ENCODE measurements around the gene RPP40. TPM values are rescaled to one million over a fixed set of nuclear protein-coding genes. Genes with fewer than 3 reads are reported as not detected.

The RPP40 gene
- total RNA-seq, 1 experiment from 2014 or later: 25.9 TPM

- POLR2A ChIA-PET: no interaction called here
- TF ChIP-seq, protein P1, sequence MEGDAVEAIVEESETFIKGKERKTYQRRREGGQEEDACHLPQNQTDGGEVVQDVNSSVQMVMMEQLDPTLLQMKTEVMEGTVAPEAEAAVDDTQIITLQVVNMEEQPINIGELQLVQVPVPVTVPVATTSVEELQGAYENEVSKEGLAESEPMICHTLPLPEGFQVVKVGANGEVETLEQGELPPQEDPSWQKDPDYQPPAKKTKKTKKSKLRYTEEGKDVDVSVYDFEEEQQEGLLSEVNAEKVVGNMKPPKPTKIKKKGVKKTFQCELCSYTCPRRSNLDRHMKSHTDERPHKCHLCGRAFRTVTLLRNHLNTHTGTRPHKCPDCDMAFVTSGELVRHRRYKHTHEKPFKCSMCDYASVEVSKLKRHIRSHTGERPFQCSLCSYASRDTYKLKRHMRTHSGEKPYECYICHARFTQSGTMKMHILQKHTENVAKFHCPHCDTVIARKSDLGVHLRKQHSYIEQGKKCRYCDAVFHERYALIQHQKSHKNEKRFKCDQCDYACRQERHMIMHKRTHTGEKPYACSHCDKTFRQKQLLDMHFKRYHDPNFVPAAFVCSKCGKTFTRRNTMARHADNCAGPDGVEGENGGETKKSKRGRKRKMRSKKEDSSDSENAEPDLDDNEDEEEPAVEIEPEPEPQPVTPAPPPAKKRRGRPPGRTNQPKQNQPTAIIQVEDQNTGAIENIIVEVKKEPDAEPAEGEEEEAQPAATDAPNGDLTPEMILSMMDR (IDR thresholded peaks at IDR 0.05): no peak
- TF ChIP-seq POLR2AphosphoS5 (IDR thresholded peaks at IDR 0.05; ENCODE audit: low read depth, low read length) (no peak), TCF7L2 (IDR thresholded peaks at IDR 0.05; ENCODE audit: low read depth, low read length) (no peak), SIN3A (IDR thresholded peaks at IDR 0.05; ENCODE audit: borderline replicate concordance, insufficient read depth, low read depth, low read length) (no peak)
- TF ChIP-seq, protein P2, sequence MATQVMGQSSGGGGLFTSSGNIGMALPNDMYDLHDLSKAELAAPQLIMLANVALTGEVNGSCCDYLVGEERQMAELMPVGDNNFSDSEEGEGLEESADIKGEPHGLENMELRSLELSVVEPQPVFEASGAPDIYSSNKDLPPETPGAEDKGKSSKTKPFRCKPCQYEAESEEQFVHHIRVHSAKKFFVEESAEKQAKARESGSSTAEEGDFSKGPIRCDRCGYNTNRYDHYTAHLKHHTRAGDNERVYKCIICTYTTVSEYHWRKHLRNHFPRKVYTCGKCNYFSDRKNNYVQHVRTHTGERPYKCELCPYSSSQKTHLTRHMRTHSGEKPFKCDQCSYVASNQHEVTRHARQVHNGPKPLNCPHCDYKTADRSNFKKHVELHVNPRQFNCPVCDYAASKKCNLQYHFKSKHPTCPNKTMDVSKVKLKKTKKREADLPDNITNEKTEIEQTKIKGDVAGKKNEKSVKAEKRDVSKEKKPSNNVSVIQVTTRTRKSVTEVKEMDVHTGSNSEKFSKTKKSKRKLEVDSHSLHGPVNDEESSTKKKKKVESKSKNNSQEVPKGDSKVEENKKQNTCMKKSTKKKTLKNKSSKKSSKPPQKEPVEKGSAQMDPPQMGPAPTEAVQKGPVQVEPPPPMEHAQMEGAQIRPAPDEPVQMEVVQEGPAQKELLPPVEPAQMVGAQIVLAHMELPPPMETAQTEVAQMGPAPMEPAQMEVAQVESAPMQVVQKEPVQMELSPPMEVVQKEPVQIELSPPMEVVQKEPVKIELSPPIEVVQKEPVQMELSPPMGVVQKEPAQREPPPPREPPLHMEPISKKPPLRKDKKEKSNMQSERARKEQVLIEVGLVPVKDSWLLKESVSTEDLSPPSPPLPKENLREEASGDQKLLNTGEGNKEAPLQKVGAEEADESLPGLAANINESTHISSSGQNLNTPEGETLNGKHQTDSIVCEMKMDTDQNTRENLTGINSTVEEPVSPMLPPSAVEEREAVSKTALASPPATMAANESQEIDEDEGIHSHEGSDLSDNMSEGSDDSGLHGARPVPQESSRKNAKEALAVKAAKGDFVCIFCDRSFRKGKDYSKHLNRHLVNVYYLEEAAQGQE (IDR thresholded peaks at IDR 0.05; ENCODE audit: insufficient read depth in 1 of 2, low read depth in 2 of 2, low read length in 1 of 2): no peak
- Histone ChIP-seq H3K36me3 (ENCODE audit: control insufficient read depth, insufficient read depth, low read length) (no peaks in the 10 kb centered on the region), H3K4me1 (ENCODE audit: control insufficient read depth, insufficient read depth, low read length) (no peaks in the 10 kb centered on the region), H3K27me3 (ENCODE audit: control insufficient read depth, insufficient read depth, low read length) (no peaks in the 10 kb centered on the region), H3K9me3 (ENCODE audit: control insufficient read depth, insufficient read depth, low read depth, low read length) (no peaks in the 10 kb centered on the region), H3K27ac (ENCODE audit: low read length) (no peak overlapping the region), H3K4me3 (ENCODE audit: low read depth in 2 of 2, low read length in 2 of 2) (no peak overlapping the region)
- in situ Hi-C loops (cut with HindIII; ENCODE audit: low pct_unique_long_range_greater_than_20kb, low sequenced_read_pairs) (no loop called here), intact Hi-C loops (cut with micrococcal nuclease; ENCODE audit: unreplicated experiment) (no loop called here)
- DNase-seq (ENCODE audit: low read depth, low spot score): no peak
- ATAC-seq: no peak
- BruUV-seq (replicated peaks): no TSS peak
- CTCF ChIA-PET: interaction anchor here (0.6 kb wide), 1 partner anchor 515 kb away, joined by 4 read pairs; no protein-coding TSS in a partner anchor
Observed at GRCh38 chr6:4965562-4966389, 38.1 kb downstream of the RPP40 start.

- no peaks in the 10 kb centered on the region for H3K36me3 ChIP-seq (ENCODE audit: control insufficient read depth, insufficient read depth, low read length)
- CTCF ChIA-PET: no interaction called here
- H3K27me3 ChIP-seq (ENCODE audit: control insufficient read depth, insufficient read depth, low read length): no peaks in the 10 kb centered on the region
- intact Hi-C loops (cut with micrococcal nuclease; ENCODE audit: unreplicated experiment): no loop called here
- H3K9me3 ChIP-seq (ENCODE audit: control insufficient read depth, insufficient read depth, low read depth, low read length): no peaks in the 10 kb centered on the region
- ATAC-seq (peak; percentile 54; the same call in 1 of the 2 replicates), DNase-seq (ENCODE audit: low read depth, low spot score) (no peak)
- in situ Hi-C loops (cut with HindIII; ENCODE audit: low pct_unique_long_range_greater_than_20kb, low sequenced_read_pairs): no loop called here
- no peak for TF ChIP-seq POLR2AphosphoS5 (IDR thresholded peaks at IDR 0.05; ENCODE audit: low read depth, low read length)
- TF ChIP-seq, protein P1 (IDR thresholded peaks at IDR 0.05): no peak
- TF ChIP-seq, protein P2 (IDR thresholded peaks at IDR 0.05; ENCODE audit: insufficient read depth in 1 of 2, low read depth in 2 of 2, low read length in 1 of 2): no peak
- no peak for TF ChIP-seq SIN3A (IDR thresholded peaks at IDR 0.05; ENCODE audit: borderline replicate concordance, insufficient read depth, low read depth, low read length)
- no peak for TF ChIP-seq TCF7L2 (IDR thresholded peaks at IDR 0.05; ENCODE audit: low read depth, low read length)
- POLR2A ChIA-PET: no interaction called here
- H3K4me1 ChIP-seq (ENCODE audit: control insufficient read depth, insufficient read depth, low read length): no peaks in the 10 kb centered on the region
- no TSS peak for BruUV-seq (replicated peaks)
- H3K4me3 ChIP-seq (ENCODE audit: low read depth in 2 of 2, low read length in 2 of 2): no peak overlapping the region
- H3K27ac ChIP-seq (ENCODE audit: low read length): no peak overlapping the region
Observed at GRCh38 chr6:4964675-4965561, 38.9 kb downstream of the RPP40 start.

Measured in Panc1 (cell line).